Endothelial cell of umbilical vein (primary cell): ENCODE results near the gene SLC39A11. TPM values are rescaled to one million over a fixed set of nuclear protein-coding genes. Genes with fewer than 3 reads are reported as not detected.

Source experiments
- BruUV-seq: library from RNA; stranded (reverse); fragments of 400-500 nt; replicated peaks from 2 replicates; lab custom pipeline; 2021; lab: Mats Ljungman, UMichigan
- CTCF ChIA-PET: fragments of 300-600, 350-600 bp; sonication (Branson Sonifier 250); formaldehyde crosslinking; loops from one replicate; lab custom pipeline; 2021; ENCODE audit warnings: antibody characterized with exemption, inconsistent platforms; lab: Charles Lee
- POLR2A ChIA-PET: fragments of 300-600, 350-600 bp; sonication (Branson Sonifier 250); formaldehyde crosslinking; loops from one replicate; lab custom pipeline; 2021; ENCODE audit warnings: antibody characterized with exemption, inconsistent platforms; lab: Charles Lee
- DNase-seq: peaks from one replicate; pipeline ENCODE4 v3.0.0-alpha.2; 2011; ENCODE audit warnings: low read depth, low spot score
- FAIRE-seq: peaks from 2 replicates; lab custom pipeline; 2011; peaks lifted over from hg19 to GRCh38; lab: Jason Lieb, UNC
- H2AFZ ChIP-seq: 2 replicates; pipeline ENCODE4 v1.6.0; 2012; ENCODE audit warnings: low read depth, low read length, control low read depth, inconsistent platforms
- H3K27ac ChIP-seq: 2 replicates; pipeline ENCODE4 v1.5.1; 2011; ENCODE audit warnings: low read depth, mild to moderate bottlenecking, control low read depth, low read length, moderate library complexity; ENCODE audit not compliant: insufficient read depth
- H3K27me3 ChIP-seq, 2 experiments: 2 replicates each; pipeline versions ENCODE4 v1.6.0 to v1.6.1; 2011; ENCODE audit warnings: low read length in 2 of 2, mixed read lengths in 1 of 2; ENCODE audit not compliant: control insufficient read depth in 2 of 2, insufficient read depth in 2 of 2
- H3K36me3 ChIP-seq, 2 experiments: 2 replicates in 1 of 2; 3 replicates in 1 of 2; pipeline ENCODE4 v1.5.1; 2011; ENCODE audit warnings: low read length in 2 of 2, mild to moderate bottlenecking in 1 of 2, moderate library complexity in 1 of 2; ENCODE audit not compliant: control insufficient read depth in 2 of 2, insufficient read depth in 2 of 2; ENCODE audit errors: extremely low read depth in 1 of 2
- H3K4me1 ChIP-seq: 3 replicates; pipeline ENCODE4 v1.5.1; 2011; ENCODE audit warnings: mild to moderate bottlenecking, low read length; ENCODE audit not compliant: control insufficient read depth, insufficient read depth; ENCODE audit errors: extremely low read depth
- H3K4me2 ChIP-seq: 2 replicates; pipeline ENCODE4 v1.6.1; 2011; ENCODE audit warnings: low read length, control low read depth, mixed read lengths; ENCODE audit not compliant: insufficient read depth
- H3K4me3 ChIP-seq, 3 experiments: fragments of 200-600 bp in 1 of 3; sonication (generic), shearing (Covaris generic) in 1 of 3; replicated peaks in 1 of 3; 2 replicates each; pipeline ENCODE4 v1.5.1; 2011 to 2016; ENCODE audit warnings: control low read depth in 3 of 3, low read length in 3 of 3, mild to moderate bottlenecking in 2 of 3, inconsistent platforms in 1 of 3, low read depth in 1 of 3, moderate library complexity in 1 of 3; ENCODE audit not compliant: insufficient read depth in 1 of 3
- H3K79me2 ChIP-seq: 2 replicates; pipeline ENCODE4 v1.6.0; 2012; ENCODE audit warnings: low read length, inconsistent platforms; ENCODE audit not compliant: control insufficient read depth, insufficient read depth
- H3K9ac ChIP-seq: replicated peaks from 2 replicates; pipeline ENCODE3; 2011; ENCODE audit warnings: low read length, control low read depth; ENCODE audit not compliant: insufficient read depth; ENCODE audit errors: extremely low read depth
- H3K9me1 ChIP-seq: replicated peaks from 3 replicates; pipeline ENCODE4 v1.6.0; 2011; ENCODE audit warnings: mild to moderate bottlenecking, low read length; ENCODE audit not compliant: control insufficient read depth, insufficient read depth; ENCODE audit errors: extremely low read depth
- H3K9me3 ChIP-seq: replicated peaks from 2 replicates; pipeline ENCODE4 v1.5.1; 2012; ENCODE audit warnings: low read length, inconsistent platforms; ENCODE audit not compliant: control insufficient read depth, insufficient read depth
- H4K20me1 ChIP-seq: replicated peaks from 2 replicates; pipeline ENCODE3; 2011; ENCODE audit warnings: mild to moderate bottlenecking, low read length; ENCODE audit not compliant: control insufficient read depth, insufficient read depth; ENCODE audit errors: extremely low read depth
- CTCF ChIP-seq, 2 donors: IDR thresholded peaks; 1 replicate in 1 of 2; 2 replicates in 1 of 2; pipeline ENCODE4 v1.5.1; 2011; ENCODE audit warnings: low read length in 2 of 2, mild to moderate bottlenecking in 2 of 2, moderate library complexity in 2 of 2, control low read depth in 1 of 2, inconsistent platforms in 1 of 2, low read depth in 1 of 2; ENCODE audit not compliant: insufficient read depth in 1 of 2; ENCODE audit errors: extremely low read depth in 1 of 2
- EZH2 ChIP-seq: IDR thresholded peaks from 2 replicates; pipeline ENCODE4 v1.6.1; 2012; ENCODE audit warnings: borderline replicate concordance, low read depth, mild to moderate bottlenecking, moderate library complexity, low read length, inconsistent platforms; ENCODE audit not compliant: severe bottlenecking
- FOS ChIP-seq: IDR thresholded peaks from 2 replicates; pipeline ENCODE4 v1.6.1; 2011; ENCODE audit warnings: mild to moderate bottlenecking, low read length, moderate library complexity, borderline replicate concordance; ENCODE audit not compliant: insufficient read depth
- GATA2 ChIP-seq: IDR thresholded peaks from 2 replicates; pipeline ENCODE4 v1.7.0; 2011; ENCODE audit warnings: low read depth, mild to moderate bottlenecking, moderate library complexity, mixed read lengths, low read length; ENCODE audit not compliant: insufficient read length, insufficient read depth
- JUN ChIP-seq: IDR thresholded peaks from 2 replicates; pipeline ENCODE4 v1.6.1; 2011; ENCODE audit warnings: borderline replicate concordance, low read depth; ENCODE audit not compliant: insufficient read length, insufficient read depth
- MAX ChIP-seq: IDR thresholded peaks from 2 replicates; pipeline ENCODE4 v1.6.1; 2011; ENCODE audit not compliant: insufficient read depth, insufficient read length
- MYC ChIP-seq: IDR thresholded peaks from one replicate; pipeline ENCODE4 v1.6.1; 2011; ENCODE audit warnings: mild to moderate bottlenecking, low read depth, low read length
- POLR2A ChIP-seq: IDR thresholded peaks from 2 replicates; pipeline ENCODE4 v1.6.1; 2012; ENCODE audit warnings: low read depth, mild to moderate bottlenecking, control low read depth, low read length
- POLR2AphosphoS5 ChIP-seq: IDR thresholded peaks from 2 replicates; pipeline ENCODE4 v1.6.1; 2012; ENCODE audit warnings: low read depth, mild to moderate bottlenecking, control low read depth, low read length, moderate library complexity; ENCODE audit not compliant: insufficient read depth
- dilution Hi-C: fragments of 300-500 bp; cut with MboI; formaldehyde crosslinking; loops from one replicate; pipeline ENCODE4 v1.15.0; 2019; ENCODE audit warnings: low sequenced_read_pairs; ENCODE audit not compliant: extremely low pct_ligation_motif_present
- intact Hi-C: fragments of 100-400 bp; cut with micrococcal nuclease; formaldehyde crosslinking; loops from one replicate; pipeline ENCODE4 v1.10.0; 2022
- polyA plus RNA-seq, 4 experiments: library from polyadenylated mRNA; depleted of rRNA in 3 of 4; stranded (reverse) in 3 of 4; unstranded in 1 of 4; fragments of >200 nt; gene quantifications; 2 replicates each; pipeline versions ENCODE4 v1.2.1 to v1.2.3, GENCODE V29; 2011 to 2012; ENCODE audit warnings: missing spikeins in 1 of 4
- total RNA-seq: library from RNA; stranded (reverse); gene quantifications from 2 replicates; pipeline ENCODE4 v1.2.3, GENCODE V29; 2021

The SLC39A11 gene
- total and polyA plus RNA-seq, 2 donors (not counting 3 experiments of a cell fraction or from before 2014, with no cell fraction given): 8.1 to 11.9 TPM

DNA sequence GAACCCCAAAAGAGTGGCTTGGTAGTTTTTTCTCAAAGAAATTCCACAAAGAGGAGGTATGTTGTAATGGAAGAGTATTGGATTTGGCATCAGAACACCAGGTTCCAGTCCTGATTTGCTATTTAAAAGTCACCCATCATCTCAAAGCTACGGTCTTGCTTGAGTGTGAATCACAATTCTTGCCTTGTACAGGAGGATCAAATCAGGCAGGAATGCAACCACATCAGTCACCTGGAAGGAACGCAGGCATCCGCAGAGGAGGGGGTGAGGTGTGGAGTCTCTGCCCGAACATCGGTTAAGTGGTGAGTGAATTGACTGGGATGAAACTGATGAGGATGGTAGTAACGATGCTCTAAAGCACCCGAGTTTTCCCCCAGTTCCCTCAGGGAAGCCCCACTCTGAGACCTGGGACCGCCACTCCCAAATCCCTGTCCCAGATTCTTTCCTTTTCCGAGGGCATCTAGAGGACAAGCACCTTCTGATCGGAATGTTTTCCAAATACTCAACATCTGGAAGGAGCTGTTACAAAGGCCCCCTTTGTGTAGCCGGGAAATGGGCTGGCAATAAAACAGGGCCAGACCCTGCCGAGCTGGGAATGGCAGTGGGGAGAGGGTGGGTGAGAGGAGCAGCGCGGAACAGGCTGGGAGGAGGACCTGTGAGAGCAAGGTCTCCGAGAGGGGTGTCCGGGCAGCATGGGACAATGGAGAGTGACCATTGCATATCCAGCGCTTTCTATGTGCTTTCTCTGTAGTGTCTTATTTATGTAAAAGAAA, 469.6 kb downstream of the SLC39A11 start:
- Histone ChIP-seq H2AFZ (no peak overlapping the region), H3K36me3 (no peaks in the 10 kb centered on the region), H3K4me2 (no peak overlapping the region), H3K9ac (no peak overlapping the region), H3K79me2 (no peaks in the 10 kb centered on the region), H3K27ac (no peak overlapping the region), H3K9me3 (no peaks in the 10 kb centered on the region), H3K4me3 (no peak overlapping the region), H4K20me1 (no peaks in the 10 kb centered on the region), H3K4me1 (no peaks in the 10 kb centered on the region), H3K27me3 (no peaks in the 10 kb centered on the region), H3K9me1 (no peaks in the 10 kb centered on the region)
- BruUV-seq: no TSS peak
- CTCF ChIA-PET: no interaction called here
- FAIRE-seq (no peak), DNase-seq (no peak)
- TF ChIP-seq EZH2 (no peak), GATA2 (no peak), MAX (no peak), POLR2AphosphoS5 (no peak), CTCF (IDR thresholded peaks at IDR 0.05; ENCODE audit: extremely low read depth in 1 of 2, insufficient read depth in 1 of 2, low read depth in 1 of 2, low read length in 2 of 2) (no peak), POLR2A (no peak), MYC (no peak), FOS (no peak), JUN (no peak)
- intact Hi-C loops: no loop called here
- dilution Hi-C loops: no loop called here
- POLR2A ChIA-PET: no interaction called here
